ENCODE data around the gene OTUD6A. TPM values are rescaled to one million over a fixed set of nuclear protein-coding genes. Genes with fewer than 3 reads are reported as not detected.

Gene OTUD6A
- total and polyA plus RNA-seq, 9 of the 15 experiments (the other 6 are each of a cell fraction or from before 2014, with no cell fraction given) = not detected

DNA sequence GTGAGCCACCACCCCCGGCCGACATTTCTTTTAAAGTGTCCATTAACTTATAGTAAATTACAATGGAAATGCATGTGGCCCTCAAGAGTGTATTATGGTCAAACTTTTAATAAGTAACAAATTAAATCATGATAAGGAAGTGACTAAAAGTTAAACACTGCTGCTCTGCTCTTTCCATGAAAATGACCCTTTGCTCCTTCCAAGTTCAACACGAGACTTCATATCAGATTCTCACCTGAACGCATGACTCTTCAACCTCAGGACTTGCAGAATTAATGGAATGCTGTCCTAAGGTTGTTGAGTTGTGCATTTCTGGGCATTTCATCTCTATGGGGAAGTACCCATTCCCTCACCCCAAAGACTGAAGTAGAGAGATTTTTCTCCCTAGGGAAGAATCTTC lies 39.6 kb upstream of the OTUD6A start:
- ChIA-PET CTCF (ENCODE audit: low intra/inter-chr PET ratio) (no interaction called here), POLR2A (no interaction called here)
- Histone ChIP-seq H3K36me3 (ENCODE audit: control insufficient read depth, insufficient read depth, low read length) (no peaks in the 10 kb centered on the region), H3K27me3 (ENCODE audit: control insufficient read depth in 2 of 2, insufficient read depth in 2 of 2, low read length in 2 of 2) (no peaks in the 10 kb centered on the region; a peak in 1 of 5 replicates), H3K4me3 (no peak overlapping the region), H3K4me2 (ENCODE audit: insufficient read depth, low read length) (no peak overlapping the region), H3K4me1 (replicated peaks in 1 of 2; ENCODE audit: control insufficient read depth in 2 of 2, insufficient read depth in 2 of 2, low read length in 2 of 2) (no peaks in the 10 kb centered on the region), H3K9me3 (replicated peaks; ENCODE audit: control insufficient read depth, insufficient read depth, low read depth, low read length) (no peaks in the 10 kb centered on the region), H2AFZ (ENCODE audit: low read depth, low read length) (no peak overlapping the region), H3K9me1 (ENCODE audit: control insufficient read depth, insufficient read depth, low read length) (no peaks in the 10 kb centered on the region), H3K27ac (ENCODE audit: extremely low read depth, low read depth, low read length) (no peak overlapping the region), H4K20me1 (replicated peaks; ENCODE audit: control insufficient read depth, insufficient read depth, low read length) (no peaks in the 10 kb centered on the region), H3K9ac (ENCODE audit: insufficient read depth in 1 of 2, low read depth in 2 of 2, low read length in 2 of 2) (no peak overlapping the region), H3K79me2 (ENCODE audit: control insufficient read depth, insufficient read depth, low read length) (no peaks in the 10 kb centered on the region)
- ATAC-seq (no peak), DNase-seq (ENCODE audit: extremely low read depth in 1 of 4, low spot score in 3 of 4) (no peak), FAIRE-seq (no peak)
- intact Hi-C loops (cut with micrococcal nuclease) (no loop called here), in situ Hi-C loops (cut with MboI) (no loop called here)
- no TSS peak for BruUV-seq (replicated peaks)
- 0% methylated on average over 4 of the region's 4 CpGs for WGBS (ENCODE audit: insufficient coverage, low coverage, missing lambda C conversion rate)
- TF ChIP-seq SRSF9 (IDR thresholded peaks at IDR 0.05; ENCODE audit: borderline replicate concordance, low read depth, low read length) (no peak), PRPF4 (IDR thresholded peaks at IDR 0.05; ENCODE audit: insufficient read depth, low read depth, low read length, poor library complexity, severe bottlenecking) (no peak), POLR2AphosphoS5 (IDR thresholded peaks at IDR 0.05; ENCODE audit: control insufficient read depth, insufficient read depth, low read depth, low read length) (no peak), ZFPM2 (CRISPR knock-in tag; IDR thresholded peaks at IDR 0.05) (no peak), ZNF134 (CRISPR knock-in tag; conservative IDR thresholded peaks at IDR 0.05) (no peak), ZNF41 (CRISPR knock-in tag; conservative IDR thresholded peaks at IDR 0.05) (no peak), SRF (CRISPR knock-in tag; IDR thresholded peaks at IDR 0.05) (no peak), RBM17 (IDR thresholded peaks at IDR 0.05; ENCODE audit: borderline replicate concordance, low read depth, low read length) (no peak), MTA2 (IDR thresholded peaks at IDR 0.05; ENCODE audit: low read depth) (no peak), ZNF253 (CRISPR knock-in tag; conservative IDR thresholded peaks at IDR 0.05) (no peak)
- TF ChIP-seq, protein P1, sequence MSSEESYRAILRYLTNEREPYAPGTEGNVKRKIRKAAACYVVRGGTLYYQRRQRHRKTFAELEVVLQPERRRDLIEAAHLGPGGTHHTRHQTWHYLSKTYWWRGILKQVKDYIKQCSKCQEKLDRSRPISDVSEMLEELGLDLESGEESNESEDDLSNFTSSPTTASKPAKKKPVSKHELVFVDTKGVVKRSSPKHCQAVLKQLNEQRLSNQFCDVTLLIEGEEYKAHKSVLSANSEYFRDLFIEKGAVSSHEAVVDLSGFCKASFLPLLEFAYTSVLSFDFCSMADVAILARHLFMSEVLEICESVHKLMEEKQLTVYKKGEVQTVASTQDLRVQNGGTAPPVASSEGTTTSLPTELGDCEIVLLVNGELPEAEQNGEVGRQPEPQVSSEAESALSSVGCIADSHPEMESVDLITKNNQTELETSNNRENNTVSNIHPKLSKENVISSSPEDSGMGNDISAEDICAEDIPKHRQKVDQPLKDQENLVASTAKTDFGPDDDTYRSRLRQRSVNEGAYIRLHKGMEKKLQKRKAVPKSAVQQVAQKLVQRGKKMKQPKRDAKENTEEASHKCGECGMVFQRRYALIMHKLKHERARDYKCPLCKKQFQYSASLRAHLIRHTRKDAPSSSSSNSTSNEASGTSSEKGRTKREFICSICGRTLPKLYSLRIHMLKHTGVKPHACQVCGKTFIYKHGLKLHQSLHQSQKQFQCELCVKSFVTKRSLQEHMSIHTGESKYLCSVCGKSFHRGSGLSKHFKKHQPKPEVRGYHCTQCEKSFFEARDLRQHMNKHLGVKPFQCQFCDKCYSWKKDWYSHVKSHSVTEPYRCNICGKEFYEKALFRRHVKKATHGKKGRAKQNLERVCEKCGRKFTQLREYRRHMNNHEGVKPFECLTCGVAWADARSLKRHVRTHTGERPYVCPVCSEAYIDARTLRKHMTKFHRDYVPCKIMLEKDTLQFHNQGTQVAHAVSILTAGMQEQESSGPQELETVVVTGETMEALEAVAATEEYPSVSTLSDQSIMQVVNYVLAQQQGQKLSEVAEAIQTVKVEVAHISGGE (CRISPR knock-in tag; IDR thresholded peaks at IDR 0.05) = no peak
- TF ChIP-seq, protein P2, sequence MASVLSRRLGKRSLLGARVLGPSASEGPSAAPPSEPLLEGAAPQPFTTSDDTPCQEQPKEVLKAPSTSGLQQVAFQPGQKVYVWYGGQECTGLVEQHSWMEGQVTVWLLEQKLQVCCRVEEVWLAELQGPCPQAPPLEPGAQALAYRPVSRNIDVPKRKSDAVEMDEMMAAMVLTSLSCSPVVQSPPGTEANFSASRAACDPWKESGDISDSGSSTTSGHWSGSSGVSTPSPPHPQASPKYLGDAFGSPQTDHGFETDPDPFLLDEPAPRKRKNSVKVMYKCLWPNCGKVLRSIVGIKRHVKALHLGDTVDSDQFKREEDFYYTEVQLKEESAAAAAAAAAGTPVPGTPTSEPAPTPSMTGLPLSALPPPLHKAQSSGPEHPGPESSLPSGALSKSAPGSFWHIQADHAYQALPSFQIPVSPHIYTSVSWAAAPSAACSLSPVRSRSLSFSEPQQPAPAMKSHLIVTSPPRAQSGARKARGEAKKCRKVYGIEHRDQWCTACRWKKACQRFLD (CRISPR knock-in tag; IDR thresholded peaks at IDR 0.05) = no peak
- TF ChIP-seq, protein P3, sequence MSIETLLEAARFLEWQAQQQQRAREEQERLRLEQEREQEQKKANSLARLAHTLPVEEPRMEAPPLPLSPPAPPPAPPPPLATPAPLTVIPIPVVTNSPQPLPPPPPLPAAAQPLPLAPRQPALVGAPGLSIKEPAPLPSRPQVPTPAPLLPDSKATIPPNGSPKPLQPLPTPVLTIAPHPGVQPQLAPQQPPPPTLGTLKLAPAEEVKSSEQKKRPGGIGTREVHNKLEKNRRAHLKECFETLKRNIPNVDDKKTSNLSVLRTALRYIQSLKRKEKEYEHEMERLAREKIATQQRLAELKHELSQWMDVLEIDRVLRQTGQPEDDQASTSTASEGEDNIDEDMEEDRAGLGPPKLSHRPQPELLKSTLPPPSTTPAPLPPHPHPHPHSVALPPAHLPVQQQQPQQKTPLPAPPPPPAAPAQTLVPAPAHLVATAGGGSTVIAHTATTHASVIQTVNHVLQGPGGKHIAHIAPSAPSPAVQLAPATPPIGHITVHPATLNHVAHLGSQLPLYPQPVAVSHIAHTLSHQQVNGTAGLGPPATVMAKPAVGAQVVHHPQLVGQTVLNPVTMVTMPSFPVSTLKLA (conservative IDR thresholded peaks at IDR 0.05) = no peak
- TF ChIP-seq, protein P4, sequence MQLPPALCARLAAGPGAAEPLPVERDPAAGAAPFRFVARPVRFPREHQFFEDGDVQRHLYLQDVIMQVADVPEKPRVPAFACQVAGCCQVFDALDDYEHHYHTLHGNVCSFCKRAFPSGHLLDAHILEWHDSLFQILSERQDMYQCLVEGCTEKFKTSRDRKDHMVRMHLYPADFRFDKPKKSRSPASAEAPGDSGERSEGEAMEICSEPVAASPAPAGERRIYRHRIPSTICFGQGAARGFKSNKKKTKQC (CRISPR knock-in tag; IDR thresholded peaks at IDR 0.05) = no peak
